GM21367 (cell line): ENCODE data around the gene UBL7.

Experiments used
- ATAC-seq: cut with Tn5 transposase; IDR thresholded peaks from one replicate; pipeline ENCODE4 v1.9.1; 2021; ENCODE audit not compliant: unreplicated experiment

Gene UBL7

DNA sequence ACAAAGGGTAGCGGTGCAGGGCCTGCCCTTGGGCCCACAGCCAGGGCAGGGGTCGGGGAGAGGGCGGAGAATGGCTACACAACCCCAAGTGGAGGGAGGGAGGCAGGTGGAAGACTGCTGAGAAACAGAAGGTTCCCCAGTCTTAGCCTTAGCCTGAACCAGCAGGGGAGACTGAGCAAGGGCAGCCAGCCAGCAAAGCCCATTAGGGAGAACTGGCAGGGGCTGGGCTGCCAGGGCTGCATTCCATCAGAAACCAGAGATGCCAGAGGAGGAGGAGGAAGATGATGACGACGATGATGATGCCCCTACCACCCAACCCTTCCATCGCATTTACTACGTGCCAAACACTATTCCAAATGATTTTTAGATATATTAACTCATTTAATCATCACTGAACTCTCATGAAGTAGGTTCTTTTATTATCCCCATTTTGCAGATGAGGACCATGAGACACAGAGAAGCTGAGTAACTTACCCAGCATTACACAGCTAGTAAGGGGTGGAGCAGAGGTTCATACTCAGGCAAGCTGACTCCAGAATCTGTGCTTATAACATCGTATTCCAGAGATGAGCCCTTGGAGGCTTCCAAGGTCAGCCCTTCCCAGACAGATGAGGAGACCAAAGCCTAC, 35.9 kb downstream of the UBL7 start:
- ATAC-seq, result no peak

DNA sequence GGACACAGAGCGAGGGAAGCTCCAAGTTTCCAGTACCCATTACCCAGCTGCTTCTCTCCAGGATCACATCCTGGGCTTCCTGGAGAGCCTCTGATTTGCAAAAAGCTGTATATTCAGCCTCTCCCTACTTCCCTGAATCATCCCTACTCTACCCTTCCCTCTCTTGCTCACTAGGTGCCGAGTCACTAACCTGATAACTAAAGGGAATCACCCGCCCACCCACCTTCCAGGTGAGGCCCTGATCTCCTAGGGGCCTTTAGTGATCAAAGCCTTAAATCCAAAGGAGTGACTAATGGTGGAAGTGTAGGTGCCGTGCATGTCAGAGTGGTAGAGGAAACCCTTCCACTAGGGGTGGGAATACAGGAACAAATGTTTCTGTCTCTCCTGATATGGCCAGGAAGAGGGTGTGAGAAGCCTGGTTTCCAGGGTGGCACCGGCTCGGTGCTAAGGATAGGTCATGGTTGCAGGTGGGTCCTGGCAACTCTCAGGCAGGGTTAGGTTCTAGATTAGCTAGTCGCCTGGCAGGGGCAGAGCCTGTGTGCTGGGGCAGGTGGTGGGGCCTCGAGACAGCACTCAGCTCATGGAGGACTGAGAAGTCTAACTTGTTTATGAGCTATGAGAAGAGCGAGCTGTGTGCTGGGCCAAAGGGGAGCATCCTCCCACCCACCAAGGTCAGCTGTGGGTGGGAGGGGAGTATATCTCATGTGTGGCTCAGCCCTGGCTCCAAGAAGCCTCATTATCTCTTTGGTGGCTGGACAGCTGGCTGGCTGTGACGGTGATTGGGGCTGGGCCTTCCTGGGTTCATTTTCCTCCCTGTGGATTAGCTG, 37.3 kb downstream of the UBL7 start:
- no peak for ATAC-seq

DNA sequence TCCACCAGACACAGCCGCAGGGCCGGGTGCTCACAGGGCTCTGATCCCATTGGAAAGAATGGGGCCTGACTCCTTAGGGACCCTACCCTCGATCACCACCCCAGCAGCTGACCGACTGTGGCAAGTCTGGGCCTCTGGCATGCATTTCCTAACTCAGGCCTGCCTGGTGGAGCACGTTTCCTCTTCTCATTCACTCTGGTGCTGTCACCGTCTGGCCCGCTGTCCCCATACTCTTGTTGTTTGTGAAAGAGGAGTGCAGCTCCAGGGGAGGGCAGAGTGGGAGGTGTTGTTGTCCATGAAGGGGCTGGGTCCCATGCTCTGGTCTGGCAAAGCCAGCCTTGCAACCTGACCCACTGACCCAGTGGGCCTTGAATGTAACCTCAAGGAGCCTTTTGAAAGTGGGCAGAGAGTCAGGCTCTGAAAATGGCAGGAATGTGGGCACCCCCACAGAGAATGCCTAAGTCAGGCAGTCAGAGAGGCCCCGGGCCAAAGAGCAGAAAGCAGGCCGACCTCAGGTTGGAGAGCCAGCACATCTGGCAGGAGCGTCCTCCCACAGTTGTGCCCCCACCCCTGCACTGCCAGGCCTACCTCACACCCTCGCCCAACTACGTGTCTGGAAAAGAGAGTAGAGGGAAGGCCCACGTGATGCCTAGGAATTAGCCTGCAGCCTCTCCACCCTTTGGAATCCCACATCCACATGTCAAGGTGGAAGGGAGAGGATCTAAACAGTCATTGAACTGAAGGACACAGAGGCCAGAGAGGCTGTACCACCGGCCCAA, 38.1 kb downstream of the UBL7 start:
- no peak for ATAC-seq

DNA sequence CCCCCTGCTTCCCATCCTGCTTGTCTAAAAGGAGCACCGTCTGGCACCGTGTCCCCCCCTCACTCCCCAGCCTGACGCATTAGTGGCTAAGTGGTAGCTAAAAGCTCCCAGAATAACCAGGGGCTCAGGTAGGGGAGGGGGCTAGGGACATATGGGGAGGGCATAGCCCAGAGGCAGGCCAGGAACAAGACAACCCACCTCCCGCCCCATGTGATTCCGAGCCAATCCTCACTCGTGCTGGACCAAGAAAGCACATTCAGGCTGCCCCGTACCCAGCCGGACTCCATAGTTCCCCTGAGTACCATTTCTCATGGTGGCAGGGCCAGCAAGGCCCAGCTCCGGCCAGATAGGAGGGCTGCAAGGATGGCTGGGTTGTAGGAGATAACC, 38.7 kb downstream of the UBL7 start:
- no peak for ATAC-seq

DNA sequence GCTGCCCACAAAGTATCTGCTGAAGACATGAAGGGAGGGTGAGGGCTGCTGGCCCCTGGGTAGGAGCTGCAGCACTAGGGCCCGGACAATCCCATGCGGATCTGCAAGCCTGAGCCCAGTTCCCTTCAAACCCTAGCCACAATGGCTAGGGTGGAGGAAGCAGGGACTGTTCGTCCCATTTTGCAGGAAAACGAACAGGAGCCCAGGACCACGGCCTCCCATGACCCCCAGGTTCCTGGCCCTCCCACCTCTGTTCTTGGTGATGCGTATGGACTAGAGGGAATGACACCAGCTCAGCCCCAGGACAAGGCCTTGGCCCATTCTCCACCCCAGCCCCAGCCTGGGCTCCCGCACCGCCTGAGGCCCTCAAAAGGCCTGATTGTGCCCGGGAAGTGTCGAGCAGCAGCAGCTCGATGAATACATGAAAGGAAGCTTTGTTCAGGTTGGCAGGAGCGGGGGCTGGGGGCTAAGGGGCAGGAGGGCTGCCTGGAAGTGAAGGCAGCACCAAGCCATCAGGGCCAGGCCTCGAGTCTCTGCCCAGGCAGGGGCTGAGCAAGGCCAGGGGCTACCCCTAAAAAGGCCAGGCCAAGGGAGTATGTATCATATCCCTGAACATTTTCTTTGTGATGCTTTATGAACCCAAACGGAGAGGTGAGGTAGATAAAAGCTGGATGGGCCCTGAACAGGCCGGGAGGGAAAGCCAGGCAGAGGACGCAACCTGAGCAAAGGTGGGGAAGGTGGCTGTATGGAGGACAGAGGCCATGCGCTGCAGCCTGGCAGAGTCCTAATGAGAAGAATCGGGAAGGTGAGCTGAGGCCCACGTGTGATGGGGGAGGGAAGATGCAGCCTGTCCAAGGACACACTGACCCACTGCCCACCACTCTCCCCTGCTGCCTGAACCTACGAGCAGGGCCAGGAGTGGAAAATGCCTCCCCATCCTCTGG, 39.4 kb downstream of the UBL7 start:
- no peak for ATAC-seq

DNA sequence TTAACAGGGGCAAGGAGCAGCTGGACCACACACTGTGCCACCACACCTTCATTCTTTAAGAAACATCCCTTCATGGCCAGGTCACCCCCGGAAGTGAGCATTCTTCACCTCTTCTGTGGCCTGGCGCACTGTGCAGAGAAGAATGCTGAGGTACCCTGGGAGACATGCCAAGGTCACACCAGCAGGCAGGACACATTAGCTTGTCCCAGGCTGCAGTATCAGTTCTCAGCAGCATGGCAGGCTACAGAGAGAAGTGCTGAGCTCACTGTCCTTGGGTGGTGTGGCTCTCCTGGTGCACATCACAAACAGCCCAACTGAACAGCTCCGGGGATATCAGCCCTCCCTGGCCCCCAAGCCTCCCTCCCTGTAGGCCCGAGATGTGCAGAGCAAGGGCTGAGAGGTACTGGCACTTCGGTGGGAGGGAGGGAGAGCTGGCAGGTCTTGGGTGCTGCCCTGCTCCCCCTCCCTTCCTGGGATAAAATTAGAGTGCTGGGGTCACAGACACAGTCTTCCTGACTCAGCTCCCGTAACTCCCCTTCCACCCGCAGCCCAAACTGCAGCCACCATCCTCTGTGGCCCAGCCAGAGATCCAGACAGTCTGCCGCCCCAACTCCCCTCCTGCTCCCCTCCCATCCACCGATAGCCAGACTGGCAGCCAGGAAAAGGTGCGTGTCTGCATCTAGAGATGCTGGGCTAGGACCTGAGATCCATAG, 40.6 kb downstream of the UBL7 start:
- ATAC-seq, result no peak

DNA sequence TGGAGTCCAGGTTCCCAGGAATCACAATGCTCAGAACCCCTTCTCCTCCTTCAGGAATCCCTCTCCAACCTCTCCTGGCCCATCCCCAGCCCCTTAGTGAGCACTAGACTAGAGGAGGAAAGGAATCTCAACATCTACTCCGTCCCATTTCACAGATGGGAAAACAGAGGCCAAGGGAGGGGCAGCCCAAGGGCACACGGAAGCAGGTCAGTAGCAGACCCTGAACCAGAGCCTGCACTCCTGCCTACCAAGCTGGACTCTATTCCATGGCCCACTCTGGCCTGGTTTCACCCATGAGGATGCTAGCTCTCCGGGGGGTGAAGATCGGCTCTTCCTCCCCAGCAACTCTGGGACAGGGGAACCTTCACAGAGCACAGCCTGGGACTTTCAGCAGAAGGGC, 41.5 kb downstream of the UBL7 start:
- ATAC-seq, result no peak

DNA sequence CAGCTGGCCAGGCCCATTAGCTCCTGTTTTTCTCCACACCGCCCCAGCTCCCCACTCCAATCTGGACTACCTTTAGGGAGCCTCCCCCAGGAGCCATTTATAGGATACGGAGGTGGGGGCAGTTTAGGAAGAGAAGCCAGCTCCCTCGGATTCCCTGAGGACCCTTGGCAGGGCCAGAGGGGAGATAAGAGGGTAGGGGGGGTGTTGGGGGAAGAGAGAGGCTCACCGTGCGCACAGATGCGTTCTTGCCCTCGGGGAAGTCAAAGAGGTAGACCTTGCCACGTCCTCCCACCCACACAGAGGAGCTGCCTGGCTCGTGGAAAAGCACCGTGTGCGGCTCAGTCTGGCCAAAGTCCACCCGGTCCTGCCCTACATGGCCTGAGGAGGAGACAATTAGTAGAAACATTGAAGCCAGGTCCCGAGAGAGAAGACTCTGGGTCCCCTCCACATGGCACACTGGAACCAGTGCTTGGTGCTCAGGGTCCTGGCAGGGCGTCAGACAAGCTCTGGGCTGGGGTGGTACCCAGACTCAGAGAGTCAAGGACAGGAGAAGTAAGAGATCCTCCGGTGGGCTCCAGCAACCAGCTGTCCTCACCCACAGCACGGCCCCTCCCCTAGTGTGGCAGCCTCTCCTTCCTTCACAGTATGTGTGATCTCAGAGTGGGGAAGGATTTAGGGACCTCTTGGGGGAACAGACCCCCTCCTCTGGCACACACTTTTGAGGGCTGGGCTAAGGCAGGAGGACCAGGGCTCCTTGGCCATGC, 42.2 kb downstream of the UBL7 start:
- ATAC-seq, result no peak

DNA sequence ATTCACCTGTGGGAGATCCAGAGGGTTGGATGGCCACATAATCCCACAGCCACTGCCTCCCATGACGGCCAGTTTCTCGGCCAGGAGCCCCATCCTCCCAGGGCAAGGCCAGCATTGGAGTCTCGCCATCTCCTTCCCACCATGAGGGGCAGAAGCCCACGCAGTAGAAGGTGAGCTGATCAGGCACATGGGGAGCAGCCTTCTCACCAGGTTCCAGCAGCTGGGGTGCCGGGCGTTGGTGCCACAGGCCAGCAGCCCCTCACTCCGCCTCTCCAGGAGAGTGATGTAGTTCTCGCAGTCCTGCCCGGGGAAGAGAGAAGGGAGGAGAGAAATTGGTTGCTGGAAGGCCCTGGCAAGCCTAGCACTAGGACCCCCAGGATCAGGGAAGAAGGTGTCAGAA, 43.3 kb downstream of the UBL7 start:
- no peak for ATAC-seq

DNA sequence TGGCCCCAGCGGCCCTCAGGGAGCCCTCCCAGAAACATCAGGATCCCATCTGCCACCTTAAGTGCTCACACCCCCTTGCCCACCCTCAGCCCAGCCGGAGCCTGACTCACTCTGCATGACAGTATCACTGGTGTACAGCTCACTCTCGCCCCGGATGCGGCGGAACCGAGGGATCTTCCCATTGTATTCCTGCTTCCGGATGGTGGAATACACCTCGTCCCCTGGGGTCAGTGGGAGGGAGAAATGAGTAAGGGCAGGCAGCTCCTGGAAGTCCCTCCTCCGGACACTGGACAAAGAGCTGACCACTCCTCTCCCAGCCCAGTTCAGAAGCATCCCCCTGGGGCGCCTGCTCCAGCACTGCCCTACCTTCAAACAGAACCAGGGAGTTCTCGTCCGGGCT, 43.7 kb downstream of the UBL7 start:
- ATAC-seq, result no peak

DNA sequence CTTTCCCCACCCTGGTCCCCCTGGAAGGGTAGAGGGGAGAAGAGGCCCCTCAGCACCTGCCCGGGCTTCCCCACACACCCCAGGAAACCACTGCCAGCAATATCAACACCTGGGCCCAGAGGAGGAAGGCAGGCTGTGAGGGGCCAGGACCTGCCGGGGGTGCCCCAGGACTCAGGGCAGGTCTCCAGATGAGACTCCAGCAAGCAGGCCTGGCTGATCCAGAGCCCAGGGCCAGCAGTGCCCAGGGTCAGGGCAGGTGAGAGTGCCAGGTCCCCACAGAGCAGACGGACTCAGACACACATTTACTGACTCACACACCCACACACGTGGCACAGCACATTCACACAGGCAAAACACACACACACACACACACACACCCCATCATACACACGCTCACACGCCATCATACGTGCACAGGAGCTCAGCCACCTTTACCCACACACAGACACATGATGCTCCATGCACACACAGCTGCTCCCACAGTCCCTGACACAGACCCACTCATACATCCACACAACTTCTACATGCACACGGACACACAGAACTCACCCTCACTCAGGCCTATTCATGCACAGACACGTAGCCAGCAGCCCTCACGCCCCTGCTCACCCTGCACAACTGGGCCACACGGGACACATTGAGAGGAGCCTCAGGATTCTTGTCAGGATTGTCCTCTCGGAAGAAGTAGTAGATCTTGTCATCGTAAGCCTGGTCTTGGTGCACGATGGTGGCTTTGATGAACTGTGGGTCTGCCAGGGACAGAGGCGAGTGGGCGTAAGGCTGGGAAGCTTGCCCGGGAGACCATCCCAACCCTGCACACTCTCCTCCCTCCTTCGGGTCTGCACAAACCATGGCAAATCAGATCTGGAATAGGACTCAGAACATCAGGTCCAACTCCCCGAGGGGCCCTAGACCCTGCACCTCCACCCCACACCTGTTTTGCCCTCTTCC, 44.7 kb downstream of the UBL7 start:
- ATAC-seq, result no peak

DNA sequence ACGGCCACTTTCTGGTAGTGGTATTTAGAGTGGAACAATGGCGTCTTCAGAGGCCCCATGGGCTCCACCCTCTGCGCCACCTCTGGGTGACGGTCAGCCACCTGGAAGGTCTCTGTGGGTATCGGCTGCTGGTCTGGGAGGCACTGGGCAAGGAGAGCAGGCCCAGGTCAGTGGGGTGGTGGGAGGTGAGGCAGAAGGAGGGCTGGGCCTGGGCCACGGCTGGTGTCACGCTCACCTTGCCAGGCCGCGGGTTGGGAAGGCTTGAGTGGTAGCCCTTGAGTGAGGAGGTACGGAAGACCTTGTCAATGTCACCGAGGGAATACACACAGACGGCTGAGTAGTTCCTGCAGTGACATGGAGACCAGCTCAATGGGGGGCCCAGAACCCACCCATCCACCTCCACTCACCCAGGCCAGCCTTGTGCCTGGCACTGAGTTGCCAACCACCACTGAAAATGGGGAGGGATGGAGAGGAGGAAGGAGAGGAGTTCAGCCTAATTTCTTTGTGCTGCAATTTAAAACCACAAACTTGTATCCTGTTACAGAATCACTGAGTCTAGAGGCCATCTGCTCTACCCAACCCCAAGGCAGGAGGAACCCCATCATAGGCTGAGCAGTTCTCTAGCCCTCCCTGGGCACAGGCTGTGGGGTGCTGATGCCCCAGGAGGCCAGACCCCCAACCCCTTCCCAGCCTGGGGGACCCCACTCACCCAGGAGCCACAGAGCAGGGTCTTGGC, 46.2 kb downstream of the UBL7 start:
- no peak for ATAC-seq

DNA sequence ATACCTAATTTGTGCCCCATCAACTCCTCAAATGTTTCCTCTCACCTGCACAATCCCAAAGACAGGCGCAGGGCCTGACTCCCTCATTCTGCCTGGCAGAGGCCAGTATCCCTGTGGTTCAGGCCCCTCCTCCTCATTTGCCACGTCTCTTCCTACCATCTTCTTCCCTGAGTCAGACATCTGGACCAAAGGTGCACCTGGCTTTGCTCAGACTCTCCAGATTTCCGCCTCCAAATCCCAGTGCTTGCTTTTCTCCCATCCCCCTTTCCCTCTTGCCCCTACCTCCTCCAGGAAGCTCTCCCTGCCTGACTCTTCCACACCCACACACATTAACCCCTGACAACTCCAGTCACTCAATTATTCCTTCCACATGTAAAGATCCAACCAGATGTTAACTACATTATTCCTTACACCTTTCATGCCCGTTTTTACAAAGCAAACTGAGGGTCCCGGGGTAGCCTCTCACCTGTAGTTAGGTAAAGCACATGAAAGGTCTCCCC, 46.8 kb downstream of the UBL7 start:
- ATAC-seq, result no peak

DNA sequence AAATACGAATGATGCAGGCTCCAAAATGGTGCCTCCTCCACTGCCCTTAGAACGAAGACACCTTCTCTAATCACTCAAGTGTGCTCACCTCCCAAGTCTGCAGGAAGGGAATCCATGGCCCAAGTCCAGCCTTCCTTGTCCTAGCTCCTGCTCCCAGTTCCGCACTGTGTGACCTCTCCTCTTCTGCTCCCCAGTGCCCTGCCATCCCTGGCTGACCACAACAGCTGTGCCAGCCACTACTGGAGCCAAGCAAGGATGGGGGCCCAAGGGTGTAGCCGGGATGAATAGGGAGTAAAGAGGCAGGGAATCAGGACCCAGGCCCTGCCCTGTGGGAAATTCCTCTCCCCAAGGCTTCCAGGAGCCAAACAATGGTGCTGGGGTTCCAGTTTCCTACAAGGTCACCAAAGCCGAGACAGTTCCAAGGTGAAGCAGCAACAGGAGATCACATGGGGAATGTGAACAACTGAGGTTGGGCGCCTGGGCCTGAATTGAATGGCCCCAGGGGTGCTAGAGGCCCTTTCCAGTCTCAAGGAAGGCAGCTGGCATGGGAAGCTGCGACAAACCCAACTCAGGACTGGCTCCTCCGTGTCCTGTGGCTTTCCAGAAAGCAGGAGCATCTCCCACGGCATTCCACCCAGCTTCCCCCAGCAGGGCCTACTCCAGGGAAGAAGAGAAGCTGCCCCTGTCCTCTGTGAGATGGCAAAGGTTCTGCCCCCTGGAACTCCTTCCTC, 47.4 kb downstream of the UBL7 start:
- ATAC-seq, result no peak

DNA sequence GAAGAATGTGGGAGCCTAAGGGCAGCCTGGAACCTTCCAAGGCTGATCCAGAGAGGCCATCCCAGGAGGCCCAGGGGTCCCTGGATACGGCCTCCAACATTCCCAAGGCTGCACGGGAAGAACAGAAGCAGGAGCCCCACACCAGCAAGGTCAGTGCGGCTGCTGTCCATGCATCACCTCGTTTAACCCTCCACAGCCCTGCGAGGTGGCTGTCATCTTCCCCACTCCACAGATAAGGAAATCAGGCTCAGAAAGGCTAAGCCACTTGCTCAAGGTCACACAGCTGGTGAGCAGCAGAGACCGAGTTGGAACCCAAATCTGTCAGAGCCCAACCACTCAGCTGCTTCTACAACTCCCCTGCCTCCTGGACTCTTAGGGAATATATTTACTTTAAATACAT, 48.8 kb downstream of the UBL7 start:
- ATAC-seq, result no peak

DNA sequence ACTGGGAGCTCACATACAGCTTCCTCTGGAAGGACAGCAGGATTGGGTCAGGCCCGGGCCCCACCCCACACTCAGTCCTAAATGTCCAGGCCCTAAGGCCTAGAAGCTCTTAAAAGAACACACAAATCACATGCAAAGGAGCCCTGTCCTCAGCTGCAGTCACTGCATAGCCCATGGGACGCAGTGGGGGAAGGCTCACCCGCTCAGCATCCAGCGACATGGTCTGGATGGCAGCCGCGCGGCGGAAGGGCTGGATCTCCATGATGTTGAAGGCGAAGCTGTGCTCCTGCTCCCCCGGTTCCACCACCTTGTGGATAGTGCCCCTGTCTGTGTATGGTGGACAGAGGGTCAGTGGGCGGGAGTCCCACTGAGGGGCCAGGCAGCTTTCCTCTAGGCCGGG, 49.3 kb downstream of the UBL7 start:
- ATAC-seq, result no peak

DNA sequence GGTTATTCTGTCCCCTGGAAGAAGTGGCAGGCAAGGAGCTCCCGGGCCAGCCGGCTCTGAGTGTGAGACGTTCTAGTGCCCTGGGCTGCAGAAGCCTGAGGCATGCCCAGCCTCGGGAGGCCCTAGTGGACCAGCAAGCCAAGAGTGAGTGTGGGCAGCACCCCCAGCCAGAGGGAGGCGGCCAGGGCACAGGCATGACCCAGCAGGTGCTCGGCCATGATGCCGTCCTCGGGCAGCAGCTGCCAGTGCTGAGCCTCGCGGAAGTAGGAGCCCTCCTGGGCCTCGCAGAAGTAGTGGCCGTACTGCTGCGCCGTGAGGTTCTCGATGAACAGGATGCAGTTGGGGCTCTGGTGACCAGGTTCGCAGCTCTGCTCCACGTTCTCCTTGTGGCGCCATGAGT, 50.5 kb downstream of the UBL7 start:
- no peak for ATAC-seq
